ENCODE results near the gene UFL1. TPM values are rescaled to one million over a fixed set of nuclear protein-coding genes. Genes with fewer than 3 reads are reported as not detected.

The UFL1 gene
- total RNA-seq, 3 donors from 2014 or later (not counting 1 experiment from before 2014, with no cell fraction given): 18.4 to 20.7 (median 19.0) TPM

DNA sequence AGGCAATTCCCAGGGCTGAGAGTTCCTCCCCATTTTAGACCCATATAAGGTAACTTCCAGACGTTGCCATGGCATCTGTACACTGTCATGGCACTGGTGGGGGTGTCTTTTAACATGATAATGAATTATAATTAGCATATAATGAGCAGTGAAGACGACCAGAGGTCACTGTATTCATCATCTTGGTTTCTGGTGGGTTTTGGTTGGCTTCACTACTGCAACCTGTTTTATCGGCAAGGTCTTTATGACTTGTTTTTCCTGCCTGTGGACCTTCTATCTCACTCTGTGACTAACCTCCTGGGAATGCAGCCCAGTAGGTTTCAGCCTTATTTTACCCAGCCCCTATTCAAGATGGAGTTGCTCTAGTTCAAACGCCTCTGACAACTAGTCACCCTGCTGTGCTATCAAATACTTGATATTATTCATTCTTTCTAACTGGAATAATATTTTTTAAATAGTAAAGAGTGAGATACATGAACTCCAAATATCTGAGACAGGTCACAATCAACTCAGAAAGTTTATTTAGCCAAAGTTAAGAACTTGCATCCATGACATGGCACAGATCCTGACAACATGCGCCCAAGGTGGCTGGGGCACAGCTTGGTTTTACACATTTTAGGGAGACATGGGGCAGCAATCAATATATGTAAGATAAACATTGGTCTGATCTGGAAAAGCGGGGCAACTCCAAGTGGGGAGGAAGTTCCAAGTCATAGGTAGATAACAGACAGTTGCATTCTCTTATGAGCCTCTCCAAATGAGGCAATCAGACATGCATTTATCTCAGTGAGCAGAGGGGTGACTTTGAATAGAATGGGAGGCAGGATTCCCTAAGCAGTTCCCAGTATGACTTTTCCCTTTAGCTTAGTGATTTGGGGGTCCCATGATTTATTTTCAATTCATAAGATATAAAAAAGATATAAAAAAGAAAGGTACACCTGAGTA is 1.2 kb upstream of the UFL1 start:
- 82% methylated on average over 5 of the region's 6 CpGs for WGBS (ENCODE audit: insufficient coverage)
- Mint-ChIP-seq H3K4me3 (peak overlapping the region; percentile 98), H3K4me1 (peaks cover 14 to 35% of the 10 kb centered on the region in 2 donors), H3K36me3 (no peaks in the 10 kb centered on the region), H3K9me3 (no peaks in the 10 kb centered on the region), H3K27ac (peak overlapping the region; percentile 98 to 99), H3K27me3 (ENCODE audit: low read depth in 2 of 2) (no peaks in the 10 kb centered on the region)
- DNase-seq: peak in 1 of 2 donors; percentile 20
- TF ChIP-seq, protein P1, sequence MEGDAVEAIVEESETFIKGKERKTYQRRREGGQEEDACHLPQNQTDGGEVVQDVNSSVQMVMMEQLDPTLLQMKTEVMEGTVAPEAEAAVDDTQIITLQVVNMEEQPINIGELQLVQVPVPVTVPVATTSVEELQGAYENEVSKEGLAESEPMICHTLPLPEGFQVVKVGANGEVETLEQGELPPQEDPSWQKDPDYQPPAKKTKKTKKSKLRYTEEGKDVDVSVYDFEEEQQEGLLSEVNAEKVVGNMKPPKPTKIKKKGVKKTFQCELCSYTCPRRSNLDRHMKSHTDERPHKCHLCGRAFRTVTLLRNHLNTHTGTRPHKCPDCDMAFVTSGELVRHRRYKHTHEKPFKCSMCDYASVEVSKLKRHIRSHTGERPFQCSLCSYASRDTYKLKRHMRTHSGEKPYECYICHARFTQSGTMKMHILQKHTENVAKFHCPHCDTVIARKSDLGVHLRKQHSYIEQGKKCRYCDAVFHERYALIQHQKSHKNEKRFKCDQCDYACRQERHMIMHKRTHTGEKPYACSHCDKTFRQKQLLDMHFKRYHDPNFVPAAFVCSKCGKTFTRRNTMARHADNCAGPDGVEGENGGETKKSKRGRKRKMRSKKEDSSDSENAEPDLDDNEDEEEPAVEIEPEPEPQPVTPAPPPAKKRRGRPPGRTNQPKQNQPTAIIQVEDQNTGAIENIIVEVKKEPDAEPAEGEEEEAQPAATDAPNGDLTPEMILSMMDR (IDR thresholded peaks at IDR 0.05): no peak
- Histone ChIP-seq H3K27me3 (ENCODE audit: control insufficient read depth, insufficient read depth, low read length) (no peaks in the 10 kb centered on the region), H3K4me3 (ENCODE audit: low read length) (peak overlapping the region; percentile 90), H3K9me3 (ENCODE audit: control insufficient read depth, insufficient read depth, low read length) (no peaks in the 10 kb centered on the region), H3K36me3 (ENCODE audit: control insufficient read depth, insufficient read depth, low read length) (peaks cover 13% of the 10 kb centered on the region), H3K27ac (ENCODE audit: low read length) (no peak overlapping the region), H3K4me1 (ENCODE audit: control insufficient read depth, insufficient read depth, low read length) (peaks cover 9% of the 10 kb centered on the region)
- no peak for ATAC-seq
- intact Hi-C loops (cut with micrococcal nuclease): loop anchor here (1.0 to 5.0 kb wide), 3 partner anchors 23 to 943 kb away; partner anchors contain the start of genes KLHL32 and MANEA

GRCh38 chr6:96521306-96521643 is 331 bp upstream of the UFL1 start:
- Histone ChIP-seq H3K36me3 (ENCODE audit: control insufficient read depth, insufficient read depth, low read length) (peaks cover 20% of the 10 kb centered on the region), H3K9me3 (ENCODE audit: control insufficient read depth, insufficient read depth, low read length) (no peaks in the 10 kb centered on the region), H3K27me3 (ENCODE audit: control insufficient read depth, insufficient read depth, low read length) (no peaks in the 10 kb centered on the region), H3K4me3 (ENCODE audit: low read length) (peak overlapping the region; percentile 90), H3K27ac (ENCODE audit: low read length) (peak overlapping the region; percentile 97), H3K4me1 (ENCODE audit: control insufficient read depth, insufficient read depth, low read length) (peaks cover 9% of the 10 kb centered on the region)
- TF ChIP-seq, protein P1 (IDR thresholded peaks at IDR 0.05): no peak
- intact Hi-C loops (cut with micrococcal nuclease): loop anchor here (1.0 to 5.0 kb wide), 3 partner anchors 24 to 944 kb away; partner anchors contain the start of genes KLHL32 and MANEA
- ATAC-seq (no peak), DNase-seq (no peak)
- Mint-ChIP-seq H3K36me3 (peaks cover 3% of the 10 kb centered on the region), H3K27me3 (ENCODE audit: low read depth in 2 of 2) (no peaks in the 10 kb centered on the region), H3K4me1 (peaks cover 14 to 35% of the 10 kb centered on the region in 2 donors), H3K4me3 (peak overlapping the region; percentile 98), H3K27ac (peak overlapping the region; percentile 98 to 99), H3K9me3 (no peaks in the 10 kb centered on the region)
- WGBS (ENCODE audit: insufficient coverage): 0% methylated on average over 6 of the region's 8 CpGs

DNA sequence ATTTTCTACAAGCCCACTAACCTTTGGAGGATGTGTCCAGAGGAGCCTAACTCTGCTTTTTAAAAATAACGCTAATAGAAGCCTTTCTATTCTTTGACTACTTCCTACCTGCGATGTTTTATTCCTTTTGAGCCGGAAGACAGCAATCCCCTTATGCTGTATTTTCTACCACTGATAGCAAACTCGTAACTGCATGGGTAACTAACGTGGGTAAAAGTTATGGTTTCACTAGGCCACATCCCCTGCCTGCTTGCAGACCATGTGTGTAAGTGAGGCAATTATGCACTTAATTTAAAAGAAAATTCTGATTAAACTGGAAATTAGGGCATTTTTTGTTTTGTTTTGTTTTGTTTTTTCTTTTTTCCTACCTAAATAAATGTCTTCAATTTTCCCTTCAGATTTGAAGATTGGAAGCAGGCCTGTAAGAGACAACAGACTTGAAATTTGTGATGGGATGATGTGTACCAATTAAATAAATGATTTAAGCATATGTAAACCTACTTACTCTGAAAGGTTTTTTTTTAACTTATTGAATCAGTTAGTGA is 931 bp downstream of the UFL1 start:
- H3K36me3 ChIP-seq (ENCODE audit: control insufficient read depth, insufficient read depth, low read length): peaks cover 31% of the 10 kb centered on the region
- peaks cover 14 to 35% of the 10 kb centered on the region in 2 donors for H3K4me1 Mint-ChIP-seq
- H3K4me3 Mint-ChIP-seq: peak overlapping the region; percentile 98
- H3K36me3 Mint-ChIP-seq: peaks cover 13% of the 10 kb centered on the region
- TF ChIP-seq, protein P1 (IDR thresholded peaks at IDR 0.05): no peak
- ATAC-seq: no peak
- H3K9me3 ChIP-seq (ENCODE audit: control insufficient read depth, insufficient read depth, low read length): no peaks in the 10 kb centered on the region
- intact Hi-C loops (cut with micrococcal nuclease): loop anchor here (1.0 to 5.0 kb wide), 2 partner anchors 375 to 945 kb away; partner anchors contain the start of genes MANEA and NDUFAF4
- H3K4me3 ChIP-seq (ENCODE audit: low read length): peak overlapping the region; percentile 90
- 0% methylated on average over 2 of the region's 5 CpGs for WGBS (ENCODE audit: insufficient coverage)
- peak overlapping the region; percentile 98 to 99 for H3K27ac Mint-ChIP-seq
- H3K27ac ChIP-seq (ENCODE audit: low read length): peak overlapping the region; percentile 97
- H3K27me3 Mint-ChIP-seq (ENCODE audit: low read depth in 2 of 2): no peaks in the 10 kb centered on the region
- DNase-seq: peak in 1 of 2 donors; percentile 62
- H3K4me1 ChIP-seq (ENCODE audit: control insufficient read depth, insufficient read depth, low read length): peaks cover 9% of the 10 kb centered on the region
- H3K27me3 ChIP-seq (ENCODE audit: control insufficient read depth, insufficient read depth, low read length): no peaks in the 10 kb centered on the region
- H3K9me3 Mint-ChIP-seq: no peaks in the 10 kb centered on the region

Measured in natural killer cell (primary cell).